ENCODE results near the gene DCTD.
A peak's percentile ranks its signal among the peaks of the same experiment; 100 is the strongest.
"Not testable (repeated sequence)": the region's sequence is repeated elsewhere in the genome, so short reads cannot be mapped to it uniquely, and the experiment has no call there.

DCTD gene

DNA sequence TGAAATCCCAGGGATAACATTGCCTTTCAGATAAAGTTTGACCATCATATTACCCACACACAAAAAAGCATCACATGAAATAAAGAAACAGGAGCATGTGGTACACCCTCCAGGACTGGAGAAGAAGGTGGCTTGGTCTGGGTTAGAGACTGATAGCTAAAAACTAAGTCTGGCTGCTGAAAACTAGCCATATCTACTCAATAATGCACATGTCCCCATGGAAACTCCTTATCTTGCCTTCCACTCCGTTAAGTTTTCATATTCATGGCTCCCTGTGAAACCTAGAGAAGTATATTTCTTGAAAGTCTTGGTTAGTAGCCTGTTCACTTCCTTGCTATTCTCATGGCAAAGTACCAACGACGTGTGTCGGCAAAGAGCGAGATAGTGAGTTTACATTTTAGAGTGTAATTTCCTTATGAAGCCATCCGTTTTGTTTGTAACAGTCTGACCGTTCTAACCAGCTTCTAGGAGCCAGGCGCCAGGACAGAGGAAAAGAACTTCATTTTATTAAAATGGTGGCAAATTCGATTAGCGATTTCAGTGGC lies 6.7 kb upstream of the DCTD start:
- intact Hi-C loops (cut with DNase I), result no loop called here
- no peak for DNase-seq

GRCh38 chr4:182923366-182923765 lies 6.2 kb upstream of the DCTD start:
- no peak for DNase-seq
- intact Hi-C loops (cut with DNase I), result no loop called here

- DNase-seq, result peak in 18 of 42 donors; percentile 7 to 56 (median 34)
- intact Hi-C loops (cut with DNase I), result no loop called here
These were observed 5.5 kb upstream of the DCTD start for GRCh38 chr4:182922501-182923284.

DNA sequence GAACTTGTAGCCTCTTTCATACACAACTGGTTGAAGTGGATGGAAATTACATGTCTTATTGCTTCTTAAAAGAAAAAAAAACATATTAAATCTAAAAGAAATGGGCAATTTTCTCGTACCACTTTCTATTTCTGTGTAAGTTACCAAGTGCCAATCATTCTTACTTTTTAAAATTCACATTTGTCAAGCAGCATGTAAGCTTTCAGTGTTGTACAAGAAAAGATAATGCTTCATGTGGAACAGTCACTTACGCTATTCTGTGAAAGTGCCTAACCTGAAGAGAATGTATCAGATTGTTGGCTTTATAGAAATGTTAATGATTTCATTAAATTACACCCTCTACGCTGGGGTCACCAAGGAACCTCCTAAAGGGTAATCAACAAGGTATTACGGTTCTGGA lies 4.4 kb upstream of the DCTD start:
- intact Hi-C loops (cut with DNase I), result no loop called here

DNA sequence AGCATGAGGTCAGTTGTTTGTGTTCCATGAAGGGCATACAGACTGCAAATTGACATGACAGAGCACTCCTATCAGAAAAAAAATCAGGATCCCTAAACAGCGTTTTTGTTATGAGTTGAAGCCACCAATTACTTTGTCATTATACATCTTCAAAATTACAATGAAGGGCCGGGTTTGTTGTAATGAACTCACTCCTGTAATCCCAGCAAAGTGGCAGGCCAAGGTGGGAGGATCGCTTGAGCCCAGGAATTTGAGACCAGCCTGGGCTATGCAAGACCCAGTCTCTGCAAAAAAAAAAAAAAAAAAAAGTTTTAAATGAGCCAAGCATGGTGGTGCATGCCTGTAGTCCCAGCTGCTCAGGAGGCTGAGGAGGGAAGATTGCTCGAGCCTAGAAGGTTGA lies 3.5 kb upstream of the DCTD start:
- intact Hi-C loops (cut with DNase I), result no loop called here
- DNase-seq, result no peak

More for the DNA sequence above, 4.4 kb upstream of the DCTD start:
- DNase-seq, result no peak

DNA sequence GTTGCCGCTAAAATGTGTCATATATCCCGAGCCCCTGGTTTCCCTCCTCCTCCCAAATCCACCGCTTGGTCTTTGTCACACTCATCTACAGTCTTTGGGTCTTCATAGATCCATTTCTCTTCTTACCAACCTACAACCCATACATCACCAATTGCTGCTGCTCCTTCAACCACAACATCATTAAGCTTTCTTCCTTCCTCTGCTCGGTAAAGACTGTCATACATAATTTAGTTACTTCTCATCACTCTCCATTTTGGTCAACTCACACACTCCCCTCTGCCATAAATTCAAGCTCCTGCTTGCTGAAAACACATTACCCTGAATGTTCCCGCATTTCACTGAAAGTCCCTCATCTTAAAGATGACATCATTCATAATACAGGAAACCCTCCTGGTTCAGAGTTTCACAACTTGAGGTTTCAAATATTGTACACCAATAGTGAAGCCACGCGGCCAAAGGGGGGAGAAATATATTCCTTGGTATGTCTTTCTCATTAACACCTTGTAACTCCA lies 1.7 kb upstream of the DCTD start:
- no peak for DNase-seq
- intact Hi-C loops (cut with DNase I), result no loop called here

GRCh38 chr4:182918044-182918607 lies 940 bp upstream of the DCTD start:
- no peak for DNase-seq
- intact Hi-C loops (cut with DNase I), result no loop called here

GRCh38 chr4:182916483-182917181 lies 554 bp downstream of the DCTD start:
- intact Hi-C loops (cut with DNase I), result no loop called here
- DNase-seq, result peak in 39 of 42 donors; percentile 19 to 75 (median 48)

- no peak for DNase-seq
- intact Hi-C loops (cut with DNase I), result no loop called here
These were observed 2.8 kb downstream of the DCTD start for GRCh38 chr4:182914357-182914756.

DNA sequence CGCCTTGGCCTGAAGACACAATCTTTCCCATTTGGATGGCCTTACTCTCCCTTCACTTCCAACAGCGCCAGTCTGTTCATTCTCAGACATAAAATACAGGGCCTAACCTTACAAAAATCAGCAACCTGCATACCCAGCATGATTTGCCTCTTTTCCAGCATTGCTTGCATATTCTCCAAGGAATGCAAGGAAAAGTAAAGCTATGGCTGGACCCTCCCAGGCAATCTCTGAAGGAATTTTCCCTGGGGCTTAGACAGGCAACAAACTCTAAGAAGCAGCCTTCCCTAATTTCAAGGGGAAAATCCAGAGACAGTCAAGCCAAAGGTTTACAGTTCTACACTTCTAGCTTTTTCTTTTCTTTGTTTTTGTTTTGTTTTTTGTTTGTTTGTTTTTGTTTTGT lies 3.6 kb downstream of the DCTD start:
- intact Hi-C loops (cut with DNase I), result no loop called here
- no peak for DNase-seq

GRCh38 chr4:182913036-182913435 lies 4.2 kb downstream of the DCTD start:
- intact Hi-C loops (cut with DNase I), result no loop called here
- no peak for DNase-seq

DNA sequence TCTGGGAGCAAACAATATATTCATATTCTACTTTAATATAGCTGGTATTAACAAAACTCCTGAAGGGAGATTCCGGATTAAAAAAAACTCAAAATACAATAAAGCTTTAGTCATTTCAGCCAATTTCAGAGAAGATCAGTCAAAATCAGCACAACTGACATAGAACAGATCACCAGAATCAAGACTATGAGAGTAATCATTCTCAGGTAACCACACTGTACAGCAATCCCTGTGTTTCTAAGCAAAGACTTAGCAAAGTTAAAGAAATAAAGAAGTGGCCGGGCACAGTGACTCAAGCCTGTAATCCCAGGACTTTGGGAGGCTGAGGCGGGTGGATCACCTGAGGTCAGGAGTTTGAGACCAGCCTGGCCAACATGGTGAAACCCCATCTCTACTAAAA lies 9.1 kb downstream of the DCTD start:
- DNase-seq, result no peak
- intact Hi-C loops (cut with DNase I), result no loop called here

DNA sequence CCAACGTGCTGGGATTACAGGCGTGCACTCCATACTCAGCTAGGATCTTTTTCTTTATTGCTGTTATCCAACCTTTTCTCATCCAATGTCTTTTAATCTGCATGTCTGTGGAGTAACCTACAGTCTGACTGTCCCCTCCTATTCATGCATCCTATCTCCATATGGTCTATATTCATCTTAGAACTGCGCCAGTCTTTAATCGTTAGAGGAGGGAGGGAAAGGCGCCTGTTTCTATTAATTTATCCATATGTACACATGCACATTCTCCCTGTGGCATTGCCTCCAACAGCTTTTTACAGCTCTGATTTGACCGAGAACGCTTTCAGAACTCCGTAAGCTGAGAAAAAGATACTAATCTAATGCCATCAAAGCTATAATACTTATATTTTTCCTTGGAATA lies 9.8 kb downstream of the DCTD start:
- intact Hi-C loops (cut with DNase I), result no loop called here
- DNase-seq, result no peak

GRCh38 chr4:182906786-182907185 lies 10.4 kb downstream of the DCTD start:
- intact Hi-C loops (cut with DNase I), result no loop called here
- no peak for DNase-seq

DNA sequence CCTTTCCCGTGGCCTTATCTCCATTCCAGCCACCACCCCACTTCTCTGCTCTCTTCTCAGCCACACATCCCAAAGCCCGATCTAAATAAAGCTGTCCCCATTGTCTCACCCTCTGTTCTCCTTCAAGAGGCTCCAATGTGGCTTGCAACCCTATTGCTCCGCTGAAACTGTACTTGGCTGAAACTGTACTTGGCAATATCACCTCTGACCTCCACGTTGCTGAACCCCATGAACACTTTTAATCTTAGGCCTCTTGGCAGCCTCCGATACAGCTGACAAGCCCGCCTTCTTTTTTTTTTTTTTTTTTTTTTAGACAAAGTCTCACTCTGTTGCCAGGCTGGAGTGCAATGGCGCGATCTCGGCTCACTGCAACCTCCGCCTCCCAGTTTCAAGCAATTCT lies 12.1 kb downstream of the DCTD start:
- intact Hi-C loops (cut with DNase I), result no loop called here
- DNase-seq, result no peak

- intact Hi-C loops (cut with DNase I), result no loop called here
- DNase-seq, result no peak
These were observed 12.9 kb downstream of the DCTD start for GRCh38 chr4:182904211-182904761.

DNA sequence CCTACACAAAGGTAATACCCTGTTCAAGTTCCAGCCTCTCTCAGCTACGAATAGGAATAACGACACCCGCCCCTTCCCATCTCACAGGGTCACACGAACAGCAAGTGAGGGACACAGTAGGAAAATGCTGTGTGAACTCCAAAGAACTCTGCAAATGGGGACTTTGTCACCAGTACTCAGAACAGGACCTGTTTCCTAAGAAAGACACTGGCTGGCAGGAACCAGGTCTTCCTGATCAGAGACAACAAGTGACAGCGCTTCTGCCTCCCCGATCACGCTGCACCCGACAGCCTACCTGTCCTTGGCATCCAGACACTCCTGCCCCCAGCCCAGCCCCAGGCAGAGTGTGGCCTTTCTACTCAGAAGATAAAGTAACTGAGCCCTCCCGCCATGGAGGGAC lies 14.2 kb downstream of the DCTD start:
- intact Hi-C loops (cut with DNase I), result no loop called here

DNA sequence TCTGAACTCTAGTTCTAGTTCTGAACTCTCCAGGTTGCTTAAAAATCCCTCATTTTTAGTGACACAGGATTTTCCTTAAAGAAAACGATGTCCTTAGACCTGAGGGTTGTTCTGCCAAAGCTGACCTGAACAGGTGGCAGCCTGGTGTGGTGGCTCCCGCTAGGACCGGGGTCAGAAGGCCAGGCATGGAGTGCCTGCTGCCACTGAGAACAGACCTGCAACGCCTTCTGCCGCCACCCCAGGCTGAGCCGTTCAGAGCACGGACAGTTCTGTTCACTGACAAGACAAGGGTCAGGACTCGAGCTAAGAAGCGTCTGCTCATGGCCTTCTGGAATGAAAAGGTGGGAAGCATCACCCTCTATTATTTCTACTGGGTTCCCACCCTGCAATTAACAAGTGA lies 15.8 kb downstream of the DCTD start:
- DNase-seq, result no peak
- intact Hi-C loops (cut with DNase I), result no loop called here

More for the DNA sequence above, 14.2 kb downstream of the DCTD start:
- DNase-seq, result peak in 4 of 42 donors; percentile 17 to 46 (median 28)

- intact Hi-C loops (cut with DNase I); DNase-seq: not testable (repeated sequence)
These were observed 17.2 kb downstream of the DCTD start for GRCh38 chr4:182900021-182900420.

DNA sequence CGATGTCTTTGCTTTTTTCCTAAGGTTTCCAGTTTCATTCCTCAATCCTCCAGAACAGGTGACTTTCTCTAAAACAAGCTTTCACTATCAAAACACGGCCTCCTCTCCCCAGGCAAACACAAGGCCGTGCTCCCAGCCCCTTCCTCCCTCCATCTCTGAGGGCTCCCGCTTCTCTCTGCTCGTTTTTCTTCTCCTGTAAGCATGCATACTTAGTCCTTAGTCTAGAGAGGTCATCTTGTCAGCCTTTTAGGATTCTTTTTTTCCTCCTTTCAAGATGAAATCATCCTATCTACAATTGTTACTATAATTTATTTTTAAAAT lies 18.7 kb downstream of the DCTD start:
- no peak for DNase-seq
- intact Hi-C loops (cut with DNase I), result no loop called here
